AG09309 (cell line): ENCODE data around the gene FAM149A.

Experiments used
- DNase-seq: peaks from one replicate; pipeline ENCODE4 v3.0.0-alpha.2; 2010; ENCODE audit warnings: low read depth
- H3K4me3 ChIP-seq: 2 replicates; pipeline ENCODE4 v1.5.1; 2011; ENCODE audit warnings: mild to moderate bottlenecking, low read depth, low read length, moderate library complexity; ENCODE audit not compliant: control insufficient read depth
- CTCF ChIP-seq: IDR thresholded peaks from 2 replicates; pipeline ENCODE4 v1.5.1; 2011; ENCODE audit warnings: mild to moderate bottlenecking, low read depth, low read length, inconsistent platforms; ENCODE audit not compliant: insufficient read depth, control insufficient read depth; ENCODE audit errors: missing control alignments

FAM149A gene

GRCh38 chr4:186104890-186105646 is 564 bp downstream of the FAM149A start:
- no peak overlapping the region for H3K4me3 ChIP-seq
- no peak for TF ChIP-seq CTCF
- DNase-seq: no peak

- H3K4me3 ChIP-seq: no peak overlapping the region
- no peak for TF ChIP-seq CTCF
- no peak for DNase-seq
Measured at GRCh38 chr4:186105647-186106321, 1.3 kb downstream of the FAM149A start.

- H3K4me3 ChIP-seq: no peak overlapping the region
- TF ChIP-seq CTCF: no peak
- no peak for DNase-seq
Measured at GRCh38 chr4:186107947-186108346, 3.4 kb downstream of the FAM149A start.

- DNase-seq: no peak
- TF ChIP-seq CTCF: no peak
- no peak overlapping the region for H3K4me3 ChIP-seq
Measured at GRCh38 chr4:186108391-186108790, 3.9 kb downstream of the FAM149A start.

- no peak overlapping the region for H3K4me3 ChIP-seq
- DNase-seq: no peak
- TF ChIP-seq CTCF: no peak
Measured at GRCh38 chr4:186109245-186109644, 4.7 kb downstream of the FAM149A start.

- H3K4me3 ChIP-seq: no peak overlapping the region
- TF ChIP-seq CTCF: no peak
- DNase-seq: no peak
Measured at GRCh38 chr4:186116697-186117096, 12.2 kb downstream of the FAM149A start.
